Activated naive CD8-positive, alpha-beta T cell treated with anti-CD3 and anti-CD28 coated beads, Interleukin-2, amount 50 U/mL, for 24 hours (primary cell): Measurements from ENCODE around the gene CSDE1.
"Not testable (repeated sequence)": the region's sequence is repeated elsewhere in the genome, so short reads cannot be mapped to it uniquely, and the experiment has no call there.

ENCODE experiments used
- ATAC-seq: fragments of 150-1000 bp; cut with Tn5 transposase; one replicate; pipeline ENCODE4 v1.10.0; 2021
- DNase-seq: peaks from one replicate; pipeline ENCODE4 v3.0.0; 2021
- H3K27ac Mint-ChIP-seq: one replicate; pipeline ENCODE4 v1.8.0; 2021; ENCODE audit warnings: mild to moderate bottlenecking, mixed read lengths
- H3K27me3 Mint-ChIP-seq: one replicate; pipeline ENCODE4 v1.8.0; 2021; ENCODE audit warnings: mixed read lengths
- H3K36me3 Mint-ChIP-seq: one replicate; pipeline ENCODE4 v1.8.0; 2021; ENCODE audit warnings: low read depth, mixed read lengths
- H3K4me1 Mint-ChIP-seq: one replicate; pipeline ENCODE4 v1.8.0; 2021; ENCODE audit warnings: mixed read lengths
- H3K4me3 Mint-ChIP-seq: one replicate; pipeline ENCODE4 v1.8.0; 2021; ENCODE audit warnings: mild to moderate bottlenecking, moderate library complexity, mixed read lengths
- H3K9me3 Mint-ChIP-seq: one replicate; pipeline ENCODE4 v1.8.0; 2021; ENCODE audit warnings: mixed read lengths

Gene CSDE1

DNA sequence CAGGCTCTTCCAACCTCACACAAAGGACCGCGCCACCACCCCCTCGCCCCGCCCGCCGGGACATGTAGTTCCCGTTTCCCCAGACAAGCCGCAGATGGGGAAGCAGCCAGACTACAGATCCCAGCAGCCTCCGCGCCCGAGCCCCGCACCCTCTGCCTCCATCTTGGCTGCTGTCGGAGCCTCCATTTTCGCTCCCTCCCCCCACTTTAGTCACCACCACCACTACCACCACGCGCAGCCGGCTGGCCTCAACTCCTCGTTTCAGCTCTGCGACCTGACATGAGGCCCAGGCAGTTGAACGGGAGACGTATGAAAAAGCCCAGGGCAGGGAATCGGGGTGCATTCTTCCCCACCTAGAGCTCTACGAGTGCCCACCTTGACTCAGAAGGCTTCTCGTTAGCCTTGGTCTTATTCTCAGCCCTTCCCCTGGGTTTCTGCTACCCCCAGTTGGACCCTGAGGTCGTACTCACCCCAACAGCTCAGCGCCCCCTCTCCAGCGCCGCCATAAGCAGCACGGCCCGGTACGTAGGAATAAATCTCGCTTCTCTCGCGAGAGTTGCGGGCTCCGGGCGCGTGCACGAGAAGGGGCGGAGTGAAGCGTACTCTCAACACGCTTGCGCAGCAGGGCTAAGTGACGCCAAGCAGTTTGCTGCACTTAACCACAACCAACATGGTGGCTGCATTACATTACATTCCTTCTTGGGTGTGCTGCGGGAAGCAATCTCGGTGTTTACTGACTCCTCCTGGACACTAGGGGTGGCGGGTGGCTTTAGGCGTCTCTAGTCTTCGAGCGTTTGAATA lies at the start of gene CSDE1:
CSDE1 (minus strand) TSS at position 530 of the 801 bp plus-strand sequence. CDS start 18,094 bp downstream, outside the sequence.
- H3K4me1 Mint-ChIP-seq, result peaks cover 53% of the 10 kb centered on the region
- peak within 1 kb of the TSS; percentile 98 for H3K27ac Mint-ChIP-seq
- DNase-seq (peak; percentile 95), ATAC-seq (peak; percentile 83)
- no peaks in the 10 kb centered on the region for H3K27me3 Mint-ChIP-seq
- peak within 1 kb of the TSS; percentile 98 for H3K4me3 Mint-ChIP-seq
- H3K9me3 Mint-ChIP-seq, result peaks cover under 1% of the 10 kb centered on the region
- H3K36me3 Mint-ChIP-seq, result peaks cover 24% of the 10 kb centered on the region

GRCh38 chr1:114804449-114804848 lies 46.7 kb upstream of the CSDE1 start:
- not testable (repeated sequence) for H3K27ac Mint-ChIP-seq, ATAC-seq

DNA sequence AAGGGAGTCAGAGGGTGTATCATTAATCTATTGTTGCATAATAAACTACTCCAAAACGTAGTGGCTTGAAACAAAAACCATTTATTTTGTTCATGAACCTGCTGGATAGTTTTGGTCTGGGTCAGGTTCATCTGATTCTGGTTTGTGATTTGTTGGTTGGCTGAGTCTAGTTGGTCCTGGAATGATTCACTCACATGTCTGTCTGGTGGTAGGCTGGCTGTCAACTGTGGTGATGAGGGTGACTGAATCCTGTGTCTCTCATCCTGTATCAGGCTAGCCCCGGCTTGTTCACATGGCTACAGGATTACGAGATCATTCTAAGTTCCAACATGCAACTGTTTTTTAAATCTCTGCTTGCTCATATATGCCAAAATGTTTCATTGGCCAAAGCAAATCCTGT lies 45.2 kb upstream of the CSDE1 start:
- peaks cover 8% of the 10 kb centered on the region for H3K27me3 Mint-ChIP-seq
- no peak overlapping the region for H3K27ac Mint-ChIP-seq
- no peak overlapping the region for H3K4me3 Mint-ChIP-seq
- no peak for DNase-seq
- ATAC-seq, result no peak
- H3K9me3 Mint-ChIP-seq, result no peaks in the 10 kb centered on the region
- H3K36me3 Mint-ChIP-seq, result no peaks in the 10 kb centered on the region
- no peaks in the 10 kb centered on the region for H3K4me1 Mint-ChIP-seq

More at GRCh38 chr1:114804449-114804848, 46.7 kb upstream of the CSDE1 start:
- H3K4me1 Mint-ChIP-seq, DNase-seq, H3K36me3 Mint-ChIP-seq, H3K9me3 Mint-ChIP-seq, H3K27me3 Mint-ChIP-seq, H3K4me3 Mint-ChIP-seq: not testable (repeated sequence)

GRCh38 chr1:114794038-114794437 lies 36.3 kb upstream of the CSDE1 start:
- H3K36me3 Mint-ChIP-seq, result no peaks in the 10 kb centered on the region
- ATAC-seq (no peak), DNase-seq (no peak)
- no peaks in the 10 kb centered on the region for H3K4me1 Mint-ChIP-seq
- H3K27ac Mint-ChIP-seq, result no peak overlapping the region
- H3K4me3 Mint-ChIP-seq, result no peak overlapping the region
- H3K9me3 Mint-ChIP-seq, result no peaks in the 10 kb centered on the region
- H3K27me3 Mint-ChIP-seq, result peaks cover 25% of the 10 kb centered on the region

DNA sequence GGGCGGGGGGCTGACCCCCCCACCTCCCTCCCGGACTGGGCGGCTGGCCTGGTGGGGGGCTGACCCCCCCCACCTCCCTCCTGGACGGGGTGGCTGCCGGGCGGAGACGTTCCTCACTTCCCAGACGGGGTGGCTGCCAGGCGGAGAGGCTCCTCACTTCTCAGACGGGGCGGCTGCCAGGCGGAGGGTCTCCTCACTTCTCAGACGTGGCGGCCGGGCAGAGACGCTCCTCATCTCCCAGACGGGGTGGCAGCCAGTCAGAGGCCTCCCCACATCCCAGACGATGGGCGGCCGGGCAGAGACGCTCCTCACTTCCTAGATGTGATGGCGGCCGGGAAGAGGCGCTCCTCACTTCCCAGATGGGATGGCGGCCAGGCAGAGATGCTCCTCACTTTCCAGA lies 32.8 kb upstream of the CSDE1 start:
- not testable (repeated sequence) for H3K4me1 Mint-ChIP-seq, H3K27ac Mint-ChIP-seq, ATAC-seq, DNase-seq, H3K4me3 Mint-ChIP-seq, H3K36me3 Mint-ChIP-seq
- H3K9me3 Mint-ChIP-seq, result peaks cover 16% of the 10 kb centered on the region
- peaks cover 35% of the 10 kb centered on the region for H3K27me3 Mint-ChIP-seq

GRCh38 chr1:114786440-114786839 lies 28.7 kb upstream of the CSDE1 start:
- peaks cover 16% of the 10 kb centered on the region for H3K9me3 Mint-ChIP-seq

DNA sequence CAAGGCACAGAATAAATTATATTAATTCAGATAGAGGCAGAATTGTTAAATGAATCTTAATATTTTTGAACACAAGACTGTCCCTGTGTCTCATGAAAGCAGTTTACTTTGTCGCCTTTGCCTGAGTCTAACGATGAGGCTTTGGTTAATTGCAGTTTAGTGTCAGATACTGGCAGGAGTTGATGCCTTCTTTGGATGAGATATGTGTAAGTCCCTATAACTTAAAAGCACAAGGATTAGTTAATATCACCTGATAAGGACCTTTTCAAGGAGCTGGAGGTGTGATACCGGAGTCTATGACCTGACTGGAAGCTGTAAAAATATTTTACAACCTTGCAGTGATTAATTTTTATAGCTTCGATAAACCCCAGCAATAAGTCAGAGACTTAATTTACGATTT lies 24.7 kb upstream of the CSDE1 start:
- H3K27ac Mint-ChIP-seq, result no peak overlapping the region
- H3K4me3 Mint-ChIP-seq, result no peak overlapping the region
- DNase-seq (no peak), ATAC-seq (no peak)
- H3K9me3 Mint-ChIP-seq, result peaks cover 20% of the 10 kb centered on the region
- peaks cover 29% of the 10 kb centered on the region for H3K4me1 Mint-ChIP-seq
- H3K27me3 Mint-ChIP-seq, result peaks cover 15% of the 10 kb centered on the region
- peaks cover 21% of the 10 kb centered on the region for H3K36me3 Mint-ChIP-seq

More at GRCh38 chr1:114786440-114786839, 28.7 kb upstream of the CSDE1 start:
- not testable (repeated sequence) for DNase-seq, H3K4me3 Mint-ChIP-seq, H3K4me1 Mint-ChIP-seq, ATAC-seq, H3K36me3 Mint-ChIP-seq, H3K27ac Mint-ChIP-seq
- H3K27me3 Mint-ChIP-seq, result peaks cover 24% of the 10 kb centered on the region

DNA sequence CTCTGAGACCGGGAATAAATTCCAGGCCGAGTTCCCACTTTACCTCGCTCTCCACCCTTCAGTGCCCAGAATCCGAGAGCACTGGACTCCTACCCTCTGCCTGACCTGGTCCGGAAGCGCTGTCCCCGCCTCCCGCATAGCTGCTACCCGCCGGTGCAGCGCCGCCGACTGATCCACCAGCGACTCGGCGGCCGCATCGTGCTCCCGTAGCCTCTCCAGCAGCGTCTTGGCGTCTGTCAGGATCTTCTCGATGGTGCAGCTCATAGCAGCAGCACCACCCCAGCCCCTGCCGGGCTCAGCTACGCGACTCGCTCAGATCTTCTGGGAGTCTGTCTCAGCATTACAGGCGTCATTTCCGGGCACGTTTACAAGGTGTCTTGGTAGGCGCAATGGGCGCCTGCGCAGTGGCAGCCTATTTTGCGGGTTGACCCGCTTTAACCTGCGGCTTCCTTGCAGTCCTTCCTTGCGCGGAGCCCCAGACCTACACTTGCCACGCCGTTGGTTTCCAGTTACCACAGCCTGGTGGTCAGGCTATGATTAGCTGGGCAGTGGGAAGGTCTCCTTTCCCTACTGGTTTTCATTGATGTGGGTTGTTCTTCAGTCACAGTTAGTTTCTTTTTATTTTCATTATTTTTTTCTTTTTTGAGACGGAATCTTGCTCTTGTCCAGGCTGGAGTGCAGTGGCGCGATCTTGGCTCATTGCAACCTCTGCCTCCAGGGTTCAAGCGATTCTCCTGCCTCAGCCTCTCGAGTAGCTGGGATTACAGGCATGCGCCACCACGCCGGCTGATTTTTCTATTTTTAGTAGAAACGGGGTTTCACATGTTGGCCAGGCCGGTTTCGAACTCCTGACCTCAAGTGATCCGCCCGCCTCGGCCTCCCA lies 22.8 kb upstream of the CSDE1 start, which contains the start of gene SIKE1:
SIKE1 (minus strand) TSS at position 342 of the 883 bp plus-strand sequence; CDS start at position 264, 78 bp downstream.
- DNase-seq (peak; percentile 92), ATAC-seq (peak; percentile 100)
- Mint-ChIP-seq H3K27me3 (no peaks in the 10 kb centered on the region), H3K9me3 (peaks cover 4% of the 10 kb centered on the region), H3K4me1 (peaks cover 31% of the 10 kb centered on the region), H3K27ac (peak within 1 kb of the TSS; percentile 100), H3K4me3 (peak within 1 kb of the TSS; percentile 100), H3K36me3 (peaks cover 30% of the 10 kb centered on the region)

DNA sequence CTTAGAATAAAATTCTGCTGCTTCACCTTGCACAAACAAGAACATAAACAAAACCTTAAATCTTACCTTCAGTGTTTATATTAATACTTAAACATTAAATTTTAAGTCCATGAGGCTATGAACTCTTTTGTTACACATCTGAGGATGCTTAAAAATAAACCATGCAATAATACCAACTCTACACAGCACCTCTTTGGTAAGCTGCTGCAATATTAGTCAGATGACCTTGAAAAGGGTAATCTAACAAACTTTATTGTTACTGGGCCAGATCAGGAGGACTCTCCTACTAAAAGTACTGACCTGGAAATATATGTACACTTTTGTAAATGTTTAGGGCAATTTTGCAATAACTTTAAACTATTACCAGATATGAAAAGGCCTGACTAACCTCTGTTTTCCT lies 21.9 kb upstream of the CSDE1 start:
- peak overlapping the region; percentile 100 for H3K4me3 Mint-ChIP-seq
- H3K4me1 Mint-ChIP-seq, result peaks cover 31% of the 10 kb centered on the region
- no peaks in the 10 kb centered on the region for H3K27me3 Mint-ChIP-seq
- peaks cover 30% of the 10 kb centered on the region for H3K36me3 Mint-ChIP-seq
- DNase-seq (no peak), ATAC-seq (no peak)
- H3K27ac Mint-ChIP-seq, result peak overlapping the region; percentile 100
- H3K9me3 Mint-ChIP-seq, result peaks cover 4% of the 10 kb centered on the region

DNA sequence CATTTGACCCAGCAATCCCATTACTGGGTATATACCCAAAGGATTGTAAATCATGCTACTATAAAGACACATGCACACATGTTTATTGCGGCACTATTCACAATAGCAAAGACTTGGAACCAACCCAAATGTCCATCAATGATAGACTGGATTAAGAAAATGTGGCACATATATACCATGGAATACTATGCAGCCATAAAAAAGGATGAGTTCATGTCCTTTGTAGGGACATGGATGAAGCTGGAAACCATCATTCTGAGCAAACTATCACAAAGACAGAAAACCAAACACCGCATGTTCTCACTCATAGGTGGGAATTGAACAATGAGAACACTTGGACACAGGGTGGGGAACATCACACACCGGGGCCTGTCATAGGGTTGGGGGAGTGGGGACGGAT lies 18.9 kb upstream of the CSDE1 start:
- H3K9me3 Mint-ChIP-seq, DNase-seq, H3K27me3 Mint-ChIP-seq, ATAC-seq, H3K4me3 Mint-ChIP-seq, H3K27ac Mint-ChIP-seq: not testable (repeated sequence)
- peaks cover 31% of the 10 kb centered on the region for H3K4me1 Mint-ChIP-seq
- peaks cover 45% of the 10 kb centered on the region for H3K36me3 Mint-ChIP-seq

GRCh38 chr1:114771992-114772391 lies 14.2 kb upstream of the CSDE1 start:
- DNase-seq (no peak), ATAC-seq (no peak)
- Mint-ChIP-seq H3K36me3 (peaks cover 24% of the 10 kb centered on the region), H3K9me3 (no peaks in the 10 kb centered on the region), H3K4me1 (no peaks in the 10 kb centered on the region), H3K4me3 (no peak overlapping the region), H3K27ac (no peak overlapping the region), H3K27me3 (no peaks in the 10 kb centered on the region)

GRCh38 chr1:114770989-114771388 lies 13.2 kb upstream of the CSDE1 start:
- H3K4me1 Mint-ChIP-seq, result no peaks in the 10 kb centered on the region

DNA sequence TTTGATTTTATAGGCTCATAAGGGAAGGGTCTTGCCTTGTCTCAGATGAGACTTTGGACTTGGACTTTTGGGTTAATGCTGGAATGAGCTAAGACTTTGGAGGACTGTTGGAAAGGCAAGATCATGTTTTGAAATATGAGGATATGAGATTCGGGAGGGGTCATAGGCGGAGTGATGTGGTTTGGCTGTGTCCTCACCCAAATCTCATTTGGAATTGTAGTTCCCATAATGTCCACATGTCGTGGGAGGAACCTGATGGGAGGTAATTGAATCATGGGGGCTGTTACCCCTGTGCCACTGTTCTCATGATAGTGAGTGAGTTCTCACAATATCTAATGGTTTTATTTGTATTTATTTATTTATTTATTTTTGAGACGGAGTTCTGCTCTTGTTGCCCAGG lies 6.9 kb upstream of the CSDE1 start:
- Mint-ChIP-seq H3K4me1 (no peaks in the 10 kb centered on the region), H3K36me3 (peaks cover 1% of the 10 kb centered on the region), H3K4me3 (no peak overlapping the region), H3K27ac (no peak overlapping the region), H3K27me3 (no peaks in the 10 kb centered on the region), H3K9me3 (peaks cover 9% of the 10 kb centered on the region)
- ATAC-seq (no peak), DNase-seq (no peak)

More at GRCh38 chr1:114770989-114771388, 13.2 kb upstream of the CSDE1 start:
- Mint-ChIP-seq H3K27ac (no peak overlapping the region), H3K36me3 (peaks cover 16% of the 10 kb centered on the region), H3K27me3 (no peaks in the 10 kb centered on the region), H3K4me3 (no peak overlapping the region), H3K9me3 (no peaks in the 10 kb centered on the region)
- ATAC-seq, result no peak
- no peak for DNase-seq

DNA sequence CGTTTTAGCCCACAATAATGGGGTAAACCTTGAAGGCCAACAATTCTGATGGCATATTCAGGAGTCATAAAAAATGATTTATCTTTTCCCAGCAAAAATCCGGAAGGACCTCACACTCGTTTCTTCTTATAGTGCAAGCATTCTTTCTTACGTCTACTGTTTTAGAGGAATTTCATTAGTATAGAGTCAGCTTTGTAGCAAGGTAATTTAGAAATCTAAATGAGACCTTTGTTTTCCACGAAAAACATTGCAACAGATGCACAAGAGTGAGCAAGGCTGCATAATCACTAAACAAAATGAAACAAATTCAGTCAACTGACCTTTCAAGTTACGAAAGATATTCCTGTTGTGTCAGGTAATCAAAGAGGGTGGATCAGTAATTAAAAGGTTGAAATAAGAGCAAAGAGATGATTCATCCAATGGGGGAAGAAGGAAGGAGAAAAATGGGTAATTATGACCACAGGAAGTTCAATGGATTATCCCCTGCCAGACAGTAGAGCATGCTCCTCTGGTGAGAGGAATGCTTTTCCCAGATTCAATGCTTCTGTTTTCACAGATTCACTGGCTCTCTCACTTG lies 560 bp upstream of the CSDE1 start:
- DNase-seq (no peak), ATAC-seq (no peak)
- Mint-ChIP-seq H3K4me1 (peaks cover 48% of the 10 kb centered on the region), H3K4me3 (peak overlapping the region; percentile 98), H3K36me3 (peaks cover 25% of the 10 kb centered on the region), H3K27me3 (no peaks in the 10 kb centered on the region), H3K9me3 (peaks cover 7% of the 10 kb centered on the region), H3K27ac (peak overlapping the region; percentile 98)
